Measurements from ENCODE around the gene SPTY2D1. TPM values are rescaled to one million over a fixed set of nuclear protein-coding genes. Genes with fewer than 3 reads are reported as not detected.

SPTY2D1 gene
- total and polyA plus RNA-seq, 2 experiments from 2014 or later, result 5.9 to 14.1 TPM

- TF ChIP-seq ZNF462 (CRISPR knock-in tag; IDR thresholded peaks at IDR 0.05), result no peak
- no peak for TF ChIP-seq REST (IDR thresholded peaks at IDR 0.05; ENCODE audit: unreplicated experiment)
- TF ChIP-seq ZNF331 (CRISPR knock-in tag; IDR thresholded peaks at IDR 0.05; ENCODE audit: low read depth), result no peak
- TF ChIP-seq NANOG (IDR thresholded peaks at IDR 0.05; ENCODE audit: borderline replicate concordance), result no peak
- no peak for TF ChIP-seq JUNB (IDR thresholded peaks at IDR 0.05; ENCODE audit: unreplicated experiment)
Measured at GRCh38 chr11:18624161-18624560, 10.0 kb downstream of the SPTY2D1 start (continued).

- H3K4me1 Mint-ChIP-seq, result no peaks in the 10 kb centered on the region
- peaks cover 15% of the 10 kb centered on the region for H4K20me1 ChIP-seq (replicated peaks; ENCODE audit: insufficient read depth)
- TF ChIP-seq POLR2AphosphoS5 (IDR thresholded peaks at IDR 0.05; ENCODE audit: low read depth) (no peak), ZNF114 (CRISPR knock-in tag; IDR thresholded peaks at IDR 0.05) (no peak), REST (IDR thresholded peaks at IDR 0.05; ENCODE audit: unreplicated experiment) (no peak), EZH2 (IDR thresholded peaks at IDR 0.05; ENCODE audit: low read depth, unreplicated experiment) (no peak), ZNF331 (CRISPR knock-in tag; IDR thresholded peaks at IDR 0.05; ENCODE audit: low read depth) (no peak), STAT1 (IDR thresholded peaks at IDR 0.05; ENCODE audit: unreplicated experiment) (no peak), JUNB (IDR thresholded peaks at IDR 0.05; ENCODE audit: unreplicated experiment) (no peak)
Measured at GRCh38 chr11:18623707-18624106, 10.4 kb downstream of the SPTY2D1 start.

More at GRCh38 chr11:18623707-18624106, 10.4 kb downstream of the SPTY2D1 start:
- H3K4me2 ChIP-seq, result no peak overlapping the region
- DNase-seq (ENCODE audit: low spot score) (no peak), ATAC-seq (no peak)
- H3F3A ChIP-seq (replicated peaks; ENCODE audit: low read depth), result no peaks in the 10 kb centered on the region
- Mint-ChIP-seq H3K9me3 (0 out of 3 replicates have a peak, but pooled peaks cover 3% of the 10 kb centered on the region), H3K4me3 (no peak overlapping the region), H3K36me3 (ENCODE audit: low read depth) (peaks cover 3% of the 10 kb centered on the region; the same call in 1 of the 3 replicates), H3K27ac (no peak overlapping the region), H3K27me3 (ENCODE audit: insufficient read depth, low read depth, poor library complexity) (no peaks in the 10 kb centered on the region)
- no peaks in the 10 kb centered on the region; the same call in 1 of the 2 replicates for H3K4me1 ChIP-seq (ENCODE audit: insufficient read depth)
- H2AFZ ChIP-seq, result no peak overlapping the region
- H3K9me2 ChIP-seq (ENCODE audit: insufficient read depth), result peaks cover 5% of the 10 kb centered on the region; the same call in 1 of the 2 replicates
- no peak overlapping the region for H3K4me3 ChIP-seq
- no peaks in the 10 kb centered on the region for H3K27me3 ChIP-seq (ENCODE audit: insufficient read depth)
- H3K36me3 ChIP-seq (ENCODE audit: insufficient read depth), result no peaks in the 10 kb centered on the region
- H3K27ac ChIP-seq (ENCODE audit: low read depth), result no peak overlapping the region
- H3K79me2 ChIP-seq (replicated peaks; ENCODE audit: insufficient read depth), result peaks cover 100% of the 10 kb centered on the region

All from GM23338 (cell line).